HG03060 (cell line): ENCODE data around the gene FBN1.

Source experiments
- ATAC-seq: cut with Tn5 transposase; IDR thresholded peaks from one replicate; pipeline ENCODE4 v1.9.1; 2021; ENCODE audit warnings: low read depth, moderate number of reproducible peaks; ENCODE audit not compliant: unreplicated experiment

Gene FBN1

GRCh38 chr15:48584090-48584811 lies 61.3 kb downstream of the FBN1 start:
- ATAC-seq = no peak

- no peak for ATAC-seq
Measured at GRCh38 chr15:48582452-48583247, 62.9 kb downstream of the FBN1 start.

GRCh38 chr15:48581219-48581618 lies 64.3 kb downstream of the FBN1 start:
- no peak for ATAC-seq

GRCh38 chr15:48580736-48581135 lies 64.8 kb downstream of the FBN1 start:
- ATAC-seq = no peak

DNA sequence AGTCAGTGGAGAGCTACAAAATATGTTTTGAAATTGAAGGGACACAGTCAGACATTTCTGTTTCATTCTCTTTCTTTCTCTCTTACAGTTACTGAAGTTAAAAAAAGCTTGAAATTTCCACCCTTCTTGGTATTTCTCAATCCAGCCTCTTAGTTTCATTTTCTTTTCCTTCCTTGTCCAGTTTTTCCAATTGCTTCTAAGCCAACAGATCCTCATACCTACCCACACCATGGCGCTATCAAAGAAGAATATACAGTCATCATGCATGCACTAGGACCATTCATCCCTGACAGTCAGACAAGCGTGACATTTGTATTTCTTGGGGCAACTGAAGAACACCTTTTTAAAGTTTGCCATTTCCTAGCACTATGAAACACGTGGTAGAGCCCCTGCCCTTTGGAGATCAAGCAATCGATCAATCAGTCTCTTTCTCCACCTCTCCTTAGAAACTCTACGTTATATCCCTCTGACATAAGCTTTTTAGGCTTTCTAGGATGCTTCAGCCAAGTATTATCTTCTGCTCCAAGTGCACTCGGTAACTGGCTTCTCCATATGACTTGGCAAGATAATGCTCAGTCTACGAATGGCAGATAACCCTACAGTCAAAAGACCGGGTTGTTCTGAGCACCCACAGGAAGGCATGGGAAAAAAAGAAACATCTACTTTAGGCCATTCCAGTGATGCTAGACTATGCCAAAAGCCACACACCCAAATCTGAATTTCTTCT lies 65.4 kb downstream of the FBN1 start:
- no peak for ATAC-seq

- no peak for ATAC-seq
Measured at GRCh38 chr15:48578965-48579364, 66.5 kb downstream of the FBN1 start.

DNA sequence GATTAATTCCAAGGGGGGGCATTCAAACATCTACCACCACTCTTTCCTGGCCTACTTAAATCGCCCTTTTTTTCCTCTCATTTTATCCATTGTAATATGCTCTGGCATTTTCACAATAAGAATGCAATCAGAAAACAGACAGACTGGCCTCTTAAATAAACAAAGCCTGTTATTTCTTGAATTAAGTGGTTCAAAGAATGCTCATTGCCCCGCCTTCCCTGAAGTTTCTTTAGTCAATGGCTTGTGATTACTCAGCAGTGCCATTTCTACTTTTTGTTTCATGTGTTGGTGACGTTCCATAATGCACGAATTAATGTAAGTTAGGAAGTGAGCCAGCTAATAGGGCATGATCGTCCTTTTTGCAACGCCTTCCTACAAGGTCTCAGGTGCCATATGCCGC lies 68.0 kb downstream of the FBN1 start:
- ATAC-seq = no peak

DNA sequence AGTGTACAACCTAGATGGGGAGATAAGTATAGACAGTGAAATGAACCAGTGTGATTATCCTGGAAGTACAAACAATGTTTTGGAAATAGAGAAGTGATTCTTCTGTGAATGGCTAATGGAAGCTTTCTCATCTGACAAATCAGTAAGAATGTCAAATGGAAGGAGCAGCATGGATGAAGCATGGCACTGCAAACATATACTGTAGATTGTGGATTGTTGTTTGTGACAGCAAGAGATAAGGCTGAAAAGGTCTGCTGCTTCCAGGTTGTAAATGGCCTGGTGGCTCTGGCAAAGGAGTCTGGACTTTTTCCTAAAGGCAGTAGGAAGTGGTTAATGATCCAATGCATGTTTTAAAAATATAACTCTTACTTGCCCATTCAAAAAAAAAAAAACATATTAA lies 71.3 kb downstream of the FBN1 start:
- no peak for ATAC-seq

DNA sequence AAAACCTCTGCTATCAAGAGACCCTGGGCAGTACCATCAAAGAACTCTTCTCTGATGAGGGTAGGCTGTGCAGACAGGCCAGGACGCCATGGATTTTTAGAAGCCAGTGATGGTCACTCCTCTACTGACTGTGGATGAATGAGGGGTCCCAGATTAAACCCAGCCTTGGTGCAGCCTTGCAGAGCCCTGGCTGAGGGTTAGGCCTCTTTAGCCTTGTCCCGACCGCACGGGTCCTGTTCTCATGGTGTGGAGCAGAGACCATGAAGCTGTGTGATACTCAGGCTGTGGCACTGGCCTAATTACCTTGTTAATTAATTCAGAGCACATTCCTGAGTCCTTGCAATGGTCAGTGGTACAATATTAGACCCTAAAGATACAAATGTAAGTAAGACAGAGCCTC lies 71.7 kb downstream of the FBN1 start:
- ATAC-seq = no peak

GRCh38 chr15:48572823-48573222 lies 72.7 kb downstream of the FBN1 start:
- no peak for ATAC-seq

DNA sequence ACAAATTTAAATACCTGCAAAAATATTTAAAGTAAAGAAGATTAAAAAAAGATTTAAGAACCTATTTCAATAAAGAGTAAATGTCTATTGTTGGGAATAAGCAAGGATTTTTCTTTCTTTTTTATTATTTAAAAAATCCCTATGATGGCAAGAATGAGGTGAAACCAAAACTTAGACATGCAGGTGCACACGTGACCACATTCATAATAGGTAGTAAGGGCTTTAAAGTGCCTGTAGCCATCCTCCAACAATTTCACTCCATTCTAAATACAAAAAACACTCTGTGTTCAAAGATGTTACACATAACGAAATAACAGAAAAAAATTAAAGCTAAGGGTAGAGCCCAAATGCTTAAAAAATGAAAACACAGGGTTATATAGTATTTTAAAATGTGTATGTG lies 74.0 kb downstream of the FBN1 start:
- ATAC-seq = no peak

DNA sequence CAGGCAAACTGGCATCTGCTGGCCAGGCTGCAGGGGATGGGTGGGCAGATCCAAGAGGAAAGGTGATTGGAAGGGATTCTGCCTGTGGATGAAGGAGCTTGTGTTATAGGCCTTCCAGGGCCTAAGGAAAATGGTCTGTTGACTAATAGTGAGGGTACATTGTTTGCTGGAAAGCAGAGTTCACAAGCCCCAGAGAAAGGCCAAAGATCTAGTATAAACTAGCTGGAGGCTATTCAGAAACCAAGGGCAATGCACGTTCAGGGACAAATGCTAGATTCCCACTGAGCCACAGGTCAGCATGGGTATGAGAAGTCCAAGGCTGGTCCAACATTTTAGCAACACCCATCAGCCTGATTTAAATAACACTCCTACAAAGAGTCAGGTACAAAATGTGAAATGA lies 74.7 kb downstream of the FBN1 start:
- ATAC-seq = no peak

- no peak for ATAC-seq
Measured at GRCh38 chr15:48569591-48570302, 75.8 kb downstream of the FBN1 start.

DNA sequence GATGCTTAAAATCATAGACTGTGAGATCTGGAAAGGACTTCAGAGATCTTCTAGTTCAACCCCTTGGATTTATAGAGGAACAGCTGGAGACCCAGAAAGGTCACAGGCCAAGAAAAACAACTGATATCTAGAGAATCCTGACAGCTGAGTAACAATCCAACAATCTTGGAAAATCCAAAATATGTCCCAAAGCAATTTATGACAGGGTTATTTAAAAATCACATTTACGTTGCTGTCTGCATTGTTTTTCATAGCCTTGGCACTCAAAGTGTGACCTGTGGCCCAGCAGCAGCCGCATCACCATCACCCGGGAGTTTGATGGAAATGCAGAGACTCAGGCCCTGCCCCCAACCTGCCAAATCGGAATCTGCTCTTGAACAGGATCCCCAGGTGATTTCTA lies 78.8 kb downstream of the FBN1 start:
- no peak for ATAC-seq

GRCh38 chr15:48565560-48566482 lies 79.7 kb downstream of the FBN1 start:
- ATAC-seq = no peak

- ATAC-seq = no peak
Measured at GRCh38 chr15:48564690-48565089, 80.8 kb downstream of the FBN1 start.

DNA sequence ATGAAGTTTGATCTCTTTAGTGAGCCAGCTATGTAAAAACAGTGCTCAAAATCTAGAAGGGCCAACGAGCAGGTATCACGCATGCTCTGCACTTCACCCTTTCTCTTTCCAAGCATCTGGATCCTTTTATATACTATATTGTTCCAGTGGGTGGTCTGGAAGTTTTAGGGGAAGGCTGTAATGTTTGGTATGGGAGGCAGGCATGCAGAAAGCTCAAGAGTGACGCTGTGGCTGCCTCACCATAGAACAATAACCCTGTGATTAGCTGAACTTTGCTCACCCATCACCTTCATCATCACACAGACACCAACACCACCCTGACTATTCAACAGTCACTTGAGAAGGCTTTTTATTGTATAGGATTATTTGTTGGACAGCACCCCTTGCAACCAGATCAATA lies 81.6 kb downstream of the FBN1 start:
- no peak for ATAC-seq

DNA sequence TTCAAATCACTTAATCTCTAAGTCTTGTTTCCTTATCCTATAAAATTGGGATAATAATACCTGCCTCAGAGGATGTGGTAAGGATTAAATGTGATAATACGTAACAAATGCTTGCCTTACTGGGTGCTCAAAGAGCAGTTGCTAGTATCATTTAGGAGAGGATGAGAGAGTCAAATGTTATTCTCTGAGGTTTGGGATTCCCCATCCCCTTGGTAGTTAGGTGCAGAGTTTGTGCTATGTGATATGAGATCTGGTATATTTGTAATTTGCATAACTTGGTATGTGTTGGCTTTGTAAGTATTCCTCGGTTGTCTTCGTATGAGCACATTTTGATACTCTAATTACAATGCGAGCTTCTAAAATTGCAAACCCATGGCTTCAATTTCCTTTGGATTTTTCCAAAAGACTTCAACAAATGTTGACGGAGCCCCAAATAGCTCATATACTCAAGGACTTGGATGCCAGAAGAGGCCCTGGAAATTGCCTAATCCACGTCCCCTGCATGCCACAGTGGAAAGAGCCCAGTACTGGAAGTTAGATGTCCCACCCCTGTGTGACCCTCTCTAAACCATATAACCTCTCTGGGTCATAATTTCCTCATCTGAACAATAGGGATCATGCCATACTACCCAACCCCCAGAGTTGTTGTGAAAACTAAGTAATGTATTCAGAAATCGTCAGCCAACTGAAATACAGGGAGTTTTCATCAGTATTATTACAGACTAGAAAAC lies 85.0 kb downstream of the FBN1 start:
- ATAC-seq = no peak

GRCh38 chr15:48559285-48559684 lies 86.2 kb downstream of the FBN1 start:
- ATAC-seq = no peak
